ENCODE results near the gene HRCT1. TPM values are rescaled to one million over a fixed set of nuclear protein-coding genes. Genes with fewer than 3 reads are reported as not detected.

HRCT1 gene
- total RNA-seq, 1 experiment from 2014 or later, result not detected

DNA sequence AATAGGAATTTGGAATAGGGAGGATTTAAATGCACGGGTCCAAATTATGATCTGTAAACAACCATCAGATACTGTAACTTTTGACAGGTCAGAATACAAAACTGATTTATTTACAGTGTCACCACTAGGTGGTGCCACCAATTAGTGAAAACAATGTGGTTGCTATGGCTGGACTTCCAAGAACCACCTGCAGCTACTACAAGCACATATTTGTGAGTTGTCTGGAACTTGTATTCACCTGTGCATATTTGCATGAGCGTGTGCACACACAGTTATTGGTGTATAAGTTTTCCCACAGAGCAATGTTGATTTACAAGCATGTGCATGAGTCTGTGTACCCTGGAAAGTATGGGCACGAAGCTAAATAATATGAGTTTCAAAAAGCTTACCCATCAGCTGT, 3.0 kb upstream of the HRCT1 start:
- no peak for DNase-seq
- H3K18ac ChIP-seq (ENCODE audit: insufficient read length, low read depth, low read length), result no peak overlapping the region

More for the DNA sequence above, 3.0 kb upstream of the HRCT1 start:
- Histone ChIP-seq H3K27ac (ENCODE audit: insufficient read length, low read depth, low read length) (no peak overlapping the region), H4K91ac (ENCODE audit: insufficient read length, low read depth, low read length) (no peak overlapping the region), H3K23ac (ENCODE audit: insufficient read length, low read depth, low read length) (no peak overlapping the region), H3K56ac (ENCODE audit: insufficient read length, low read depth, low read length) (no peak overlapping the region), H4K5ac (ENCODE audit: insufficient read length, low read depth, low read length) (no peak overlapping the region), H4K8ac (replicated peaks; ENCODE audit: insufficient read length, low read depth, low read length) (no peak overlapping the region), H3K14ac (ENCODE audit: insufficient read depth, low read length) (no peak overlapping the region), H2BK5ac (ENCODE audit: insufficient read length, low read length) (no peak overlapping the region), H3K79me2 (ENCODE audit: insufficient read depth, low read length) (no peaks in the 10 kb centered on the region), H2AFZ (ENCODE audit: low read length) (no peak overlapping the region), H3T11ph (ENCODE audit: low read length) (no peak overlapping the region), H4K20me1 (ENCODE audit: control insufficient read depth, insufficient read depth, insufficient read length) (no peaks in the 10 kb centered on the region), H3K9ac (ENCODE audit: extremely low read depth, insufficient read length, low read length) (no peak overlapping the region), H2AK5ac (ENCODE audit: insufficient read length, low read length) (no peak overlapping the region), H3K9me3 (ENCODE audit: control insufficient read depth, low read depth, low read length) (no peaks in the 10 kb centered on the region), H3K4me1 (ENCODE audit: insufficient read depth, low read length) (peaks cover 5% of the 10 kb centered on the region; the same call in 1 of the 2 replicates), H3K23me2 (ENCODE audit: insufficient read length, low read depth, low read length, poor library complexity, severe bottlenecking) (no peaks in the 10 kb centered on the region), H3K27me3 (ENCODE audit: insufficient read depth, low read length) (no peaks in the 10 kb centered on the region), H3K4me2 (ENCODE audit: insufficient read depth, insufficient read length, low read length) (no peak overlapping the region), H2BK12ac (ENCODE audit: insufficient read length, low read depth, low read length) (no peak overlapping the region), H2BK120ac (ENCODE audit: low read depth, low read length, poor library complexity, severe bottlenecking) (no peak overlapping the region), H3K4ac (ENCODE audit: low read depth, low read length) (no peak overlapping the region), H2BK20ac (ENCODE audit: low read depth, low read length, poor library complexity, severe bottlenecking) (no peak overlapping the region), H3K79me1 (ENCODE audit: insufficient read depth, low read depth, low read length, poor library complexity, severe bottlenecking) (no peaks in the 10 kb centered on the region), H2BK15ac (ENCODE audit: low read depth, low read length) (no peak overlapping the region)
- Mint-ChIP-seq H3K27ac (no peak overlapping the region), H3K4me1 (peaks cover 21 to 25% of the 10 kb centered on the region in 2 experiments), H3K9me3 (no peaks in the 10 kb centered on the region), H3K27me3 (ENCODE audit: low read depth) (peaks cover 8% of the 10 kb centered on the region), H3K36me3 (ENCODE audit: insufficient read depth in 1 of 3, low read depth in 3 of 3) (no peaks in the 10 kb centered on the region), H3K4me3 (no peak overlapping the region)
- TF ChIP-seq, protein P1, sequence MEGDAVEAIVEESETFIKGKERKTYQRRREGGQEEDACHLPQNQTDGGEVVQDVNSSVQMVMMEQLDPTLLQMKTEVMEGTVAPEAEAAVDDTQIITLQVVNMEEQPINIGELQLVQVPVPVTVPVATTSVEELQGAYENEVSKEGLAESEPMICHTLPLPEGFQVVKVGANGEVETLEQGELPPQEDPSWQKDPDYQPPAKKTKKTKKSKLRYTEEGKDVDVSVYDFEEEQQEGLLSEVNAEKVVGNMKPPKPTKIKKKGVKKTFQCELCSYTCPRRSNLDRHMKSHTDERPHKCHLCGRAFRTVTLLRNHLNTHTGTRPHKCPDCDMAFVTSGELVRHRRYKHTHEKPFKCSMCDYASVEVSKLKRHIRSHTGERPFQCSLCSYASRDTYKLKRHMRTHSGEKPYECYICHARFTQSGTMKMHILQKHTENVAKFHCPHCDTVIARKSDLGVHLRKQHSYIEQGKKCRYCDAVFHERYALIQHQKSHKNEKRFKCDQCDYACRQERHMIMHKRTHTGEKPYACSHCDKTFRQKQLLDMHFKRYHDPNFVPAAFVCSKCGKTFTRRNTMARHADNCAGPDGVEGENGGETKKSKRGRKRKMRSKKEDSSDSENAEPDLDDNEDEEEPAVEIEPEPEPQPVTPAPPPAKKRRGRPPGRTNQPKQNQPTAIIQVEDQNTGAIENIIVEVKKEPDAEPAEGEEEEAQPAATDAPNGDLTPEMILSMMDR (conservative IDR thresholded peaks at IDR 0.05), result peak; percentile 83
- no CpG with 5 or more reads among the region's 3 CpGs for WGBS (ENCODE audit: extremely low coverage, insufficient read length, low lambda C conversion rate)

Measured in H9 (cell line).